ENCODE measurements around the gene SMC1B.

DNA sequence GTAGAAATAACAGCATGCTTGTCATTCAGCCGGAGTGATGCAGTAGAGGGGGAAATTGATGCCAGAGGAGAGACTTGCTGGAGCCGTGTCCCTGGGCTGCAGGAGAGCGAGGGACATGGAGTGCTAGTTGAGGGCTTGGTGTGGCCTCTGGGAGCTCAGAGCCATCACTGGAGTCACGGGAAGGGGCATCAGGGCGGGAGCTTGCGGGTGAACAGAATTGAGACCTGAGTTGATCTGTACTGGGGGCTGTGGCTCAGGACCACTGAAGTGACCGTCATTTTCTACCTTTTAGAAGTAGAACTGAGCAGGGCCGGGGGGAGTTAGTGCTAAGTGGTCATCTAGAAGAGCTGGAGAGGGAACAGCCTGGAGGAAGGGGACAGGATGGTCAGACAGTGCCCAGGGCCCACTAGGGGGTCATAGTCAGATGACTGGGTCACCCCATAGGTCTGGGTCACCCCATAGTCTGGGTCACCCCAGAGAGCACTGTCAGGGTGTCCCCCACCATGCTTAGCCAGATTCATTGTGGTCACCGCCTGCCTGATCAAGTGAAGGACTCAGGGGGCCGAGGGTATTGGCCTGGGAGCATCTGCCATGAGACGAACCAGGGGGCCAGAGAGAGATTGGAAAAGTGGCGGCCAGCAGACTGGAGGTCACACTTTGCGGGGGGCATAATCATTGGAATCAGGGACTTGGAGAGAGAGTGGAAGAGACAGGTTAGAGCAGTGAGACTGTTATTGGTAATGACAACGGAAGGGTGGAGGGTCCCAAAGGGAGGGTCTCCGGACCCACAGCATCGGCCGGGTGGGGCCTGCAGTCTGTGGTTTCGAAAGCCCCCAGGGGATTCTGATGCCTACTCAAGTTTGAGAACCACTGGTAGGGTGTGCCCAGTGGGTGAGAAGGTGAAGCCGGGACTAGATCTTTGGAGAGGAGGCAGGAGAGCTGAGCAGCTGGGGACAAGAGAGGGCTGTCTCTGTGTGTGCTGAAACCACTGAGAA is 15.3 kb upstream of the SMC1B start:
- TF ChIP-seq, protein P1, sequence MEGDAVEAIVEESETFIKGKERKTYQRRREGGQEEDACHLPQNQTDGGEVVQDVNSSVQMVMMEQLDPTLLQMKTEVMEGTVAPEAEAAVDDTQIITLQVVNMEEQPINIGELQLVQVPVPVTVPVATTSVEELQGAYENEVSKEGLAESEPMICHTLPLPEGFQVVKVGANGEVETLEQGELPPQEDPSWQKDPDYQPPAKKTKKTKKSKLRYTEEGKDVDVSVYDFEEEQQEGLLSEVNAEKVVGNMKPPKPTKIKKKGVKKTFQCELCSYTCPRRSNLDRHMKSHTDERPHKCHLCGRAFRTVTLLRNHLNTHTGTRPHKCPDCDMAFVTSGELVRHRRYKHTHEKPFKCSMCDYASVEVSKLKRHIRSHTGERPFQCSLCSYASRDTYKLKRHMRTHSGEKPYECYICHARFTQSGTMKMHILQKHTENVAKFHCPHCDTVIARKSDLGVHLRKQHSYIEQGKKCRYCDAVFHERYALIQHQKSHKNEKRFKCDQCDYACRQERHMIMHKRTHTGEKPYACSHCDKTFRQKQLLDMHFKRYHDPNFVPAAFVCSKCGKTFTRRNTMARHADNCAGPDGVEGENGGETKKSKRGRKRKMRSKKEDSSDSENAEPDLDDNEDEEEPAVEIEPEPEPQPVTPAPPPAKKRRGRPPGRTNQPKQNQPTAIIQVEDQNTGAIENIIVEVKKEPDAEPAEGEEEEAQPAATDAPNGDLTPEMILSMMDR (IDR thresholded peaks at IDR 0.05) = no peak
- TF ChIP-seq POLR2A (IDR thresholded peaks at IDR 0.05) (no peak), POLR2AphosphoS5 (IDR thresholded peaks at IDR 0.05) (no peak), EP300 (IDR thresholded peaks at IDR 0.05; ENCODE audit: low read depth) (no peak)

Measured in transverse colon (tissue), 4 donors.